ENCODE measurements around the gene FBXO48. TPM values are rescaled to one million over a fixed set of nuclear protein-coding genes. Genes with fewer than 3 reads are reported as not detected.

The FBXO48 gene
- total and polyA plus RNA-seq, 10 of the 15 experiments (the other 5 are each of a cell fraction or from before 2014, with no cell fraction given) = 0.56 to 2.3 (median 1.2) TPM

DNA sequence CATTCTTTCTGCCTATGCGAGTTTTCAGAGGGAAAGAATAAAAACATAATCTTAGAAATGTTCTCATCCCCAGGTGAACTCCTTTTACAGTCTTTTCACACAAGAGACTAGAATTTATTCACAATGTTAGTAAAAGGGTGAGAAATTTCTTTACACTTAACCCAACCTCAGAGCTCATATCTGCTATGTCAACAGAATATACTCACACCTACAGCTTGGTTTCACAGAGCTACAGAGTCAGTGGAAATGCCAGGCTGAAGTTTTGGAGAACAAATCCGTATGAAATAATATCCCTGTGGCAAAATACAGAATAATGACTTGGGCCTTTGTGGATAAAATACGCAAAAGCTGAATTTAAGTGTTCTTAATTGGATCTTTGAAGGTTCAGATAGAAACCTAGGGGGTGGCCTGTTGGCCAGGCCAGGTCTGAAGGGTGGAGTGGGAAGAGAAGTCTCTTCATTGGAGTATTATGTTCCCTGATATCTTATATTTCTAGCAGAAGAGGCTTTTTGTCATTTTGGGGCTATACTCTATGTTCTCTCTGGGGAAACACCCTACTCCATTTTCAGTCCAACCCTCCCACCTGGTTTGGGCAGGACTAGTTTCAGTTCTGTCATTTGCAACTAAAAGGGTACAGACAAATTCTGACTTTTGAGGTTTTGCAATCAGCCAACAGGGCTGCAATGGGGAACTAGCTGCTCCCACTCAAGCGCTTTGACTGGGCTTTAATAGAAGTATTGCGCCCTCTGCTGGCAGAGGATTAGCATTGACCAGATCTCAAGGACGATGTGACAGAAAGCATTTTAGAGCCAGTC, 25.7 kb downstream of the FBXO48 start (continued):
- TF ChIP-seq, protein P1, sequence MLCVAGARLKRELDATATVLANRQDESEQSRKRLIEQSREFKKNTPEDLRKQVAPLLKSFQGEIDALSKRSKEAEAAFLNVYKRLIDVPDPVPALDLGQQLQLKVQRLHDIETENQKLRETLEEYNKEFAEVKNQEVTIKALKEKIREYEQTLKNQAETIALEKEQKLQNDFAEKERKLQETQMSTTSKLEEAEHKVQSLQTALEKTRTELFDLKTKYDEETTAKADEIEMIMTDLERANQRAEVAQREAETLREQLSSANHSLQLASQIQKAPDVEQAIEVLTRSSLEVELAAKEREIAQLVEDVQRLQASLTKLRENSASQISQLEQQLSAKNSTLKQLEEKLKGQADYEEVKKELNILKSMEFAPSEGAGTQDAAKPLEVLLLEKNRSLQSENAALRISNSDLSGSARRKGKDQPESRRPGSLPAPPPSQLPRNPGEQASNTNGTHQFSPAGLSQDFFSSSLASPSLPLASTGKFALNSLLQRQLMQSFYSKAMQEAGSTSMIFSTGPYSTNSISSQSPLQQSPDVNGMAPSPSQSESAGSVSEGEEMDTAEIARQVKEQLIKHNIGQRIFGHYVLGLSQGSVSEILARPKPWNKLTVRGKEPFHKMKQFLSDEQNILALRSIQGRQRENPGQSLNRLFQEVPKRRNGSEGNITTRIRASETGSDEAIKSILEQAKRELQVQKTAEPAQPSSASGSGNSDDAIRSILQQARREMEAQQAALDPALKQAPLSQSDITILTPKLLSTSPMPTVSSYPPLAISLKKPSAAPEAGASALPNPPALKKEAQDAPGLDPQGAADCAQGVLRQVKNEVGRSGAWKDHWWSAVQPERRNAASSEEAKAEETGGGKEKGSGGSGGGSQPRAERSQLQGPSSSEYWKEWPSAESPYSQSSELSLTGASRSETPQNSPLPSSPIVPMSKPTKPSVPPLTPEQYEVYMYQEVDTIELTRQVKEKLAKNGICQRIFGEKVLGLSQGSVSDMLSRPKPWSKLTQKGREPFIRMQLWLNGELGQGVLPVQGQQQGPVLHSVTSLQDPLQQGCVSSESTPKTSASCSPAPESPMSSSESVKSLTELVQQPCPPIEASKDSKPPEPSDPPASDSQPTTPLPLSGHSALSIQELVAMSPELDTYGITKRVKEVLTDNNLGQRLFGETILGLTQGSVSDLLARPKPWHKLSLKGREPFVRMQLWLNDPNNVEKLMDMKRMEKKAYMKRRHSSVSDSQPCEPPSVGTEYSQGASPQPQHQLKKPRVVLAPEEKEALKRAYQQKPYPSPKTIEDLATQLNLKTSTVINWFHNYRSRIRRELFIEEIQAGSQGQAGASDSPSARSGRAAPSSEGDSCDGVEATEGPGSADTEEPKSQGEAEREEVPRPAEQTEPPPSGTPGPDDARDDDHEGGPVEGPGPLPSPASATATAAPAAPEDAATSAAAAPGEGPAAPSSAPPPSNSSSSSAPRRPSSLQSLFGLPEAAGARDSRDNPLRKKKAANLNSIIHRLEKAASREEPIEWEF (IDR thresholded peaks at IDR 0.05; ENCODE audit: insufficient replicate concordance, low read depth, low read length) = peak; percentile 53
- TF ChIP-seq, protein P2, sequence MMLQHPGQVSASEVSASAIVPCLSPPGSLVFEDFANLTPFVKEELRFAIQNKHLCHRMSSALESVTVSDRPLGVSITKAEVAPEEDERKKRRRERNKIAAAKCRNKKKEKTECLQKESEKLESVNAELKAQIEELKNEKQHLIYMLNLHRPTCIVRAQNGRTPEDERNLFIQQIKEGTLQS (IDR thresholded peaks at IDR 0.05; ENCODE audit: borderline replicate concordance, extremely low read depth, low read depth, low read length) = no peak
- TF ChIP-seq TCF7 (IDR thresholded peaks at IDR 0.05; ENCODE audit: borderline replicate concordance) (peak; percentile 68; the same call in 1 of the 2 replicates), KDM1A (IDR thresholded peaks at IDR 0.05; ENCODE audit: borderline replicate concordance) (no peak), BMI1 (IDR thresholded peaks at IDR 0.05; ENCODE audit: borderline replicate concordance) (peak; percentile 37; the same call in 1 of the 2 replicates), ATF7 (IDR thresholded peaks at IDR 0.05; ENCODE audit: low read depth) (peak; percentile 83), CREB1 (IDR thresholded peaks at IDR 0.05; ENCODE audit: low read depth) (peak; percentile 71), CEBPB (IDR thresholded peaks at IDR 0.05; ENCODE audit: borderline replicate concordance in 1 of 2, low read depth in 2 of 2, low read length in 2 of 2) (peak in 1 of 2 experiments; percentile 73; a peak in 2 of 4 replicates), FOS (IDR thresholded peaks at IDR 0.05; ENCODE audit: borderline replicate concordance, extremely low read depth, insufficient read length) (no peak), ZZZ3 (IDR thresholded peaks at IDR 0.05; ENCODE audit: control insufficient read depth, insufficient read length, low read depth) (no peak)
- TF ChIP-seq, protein P3, sequence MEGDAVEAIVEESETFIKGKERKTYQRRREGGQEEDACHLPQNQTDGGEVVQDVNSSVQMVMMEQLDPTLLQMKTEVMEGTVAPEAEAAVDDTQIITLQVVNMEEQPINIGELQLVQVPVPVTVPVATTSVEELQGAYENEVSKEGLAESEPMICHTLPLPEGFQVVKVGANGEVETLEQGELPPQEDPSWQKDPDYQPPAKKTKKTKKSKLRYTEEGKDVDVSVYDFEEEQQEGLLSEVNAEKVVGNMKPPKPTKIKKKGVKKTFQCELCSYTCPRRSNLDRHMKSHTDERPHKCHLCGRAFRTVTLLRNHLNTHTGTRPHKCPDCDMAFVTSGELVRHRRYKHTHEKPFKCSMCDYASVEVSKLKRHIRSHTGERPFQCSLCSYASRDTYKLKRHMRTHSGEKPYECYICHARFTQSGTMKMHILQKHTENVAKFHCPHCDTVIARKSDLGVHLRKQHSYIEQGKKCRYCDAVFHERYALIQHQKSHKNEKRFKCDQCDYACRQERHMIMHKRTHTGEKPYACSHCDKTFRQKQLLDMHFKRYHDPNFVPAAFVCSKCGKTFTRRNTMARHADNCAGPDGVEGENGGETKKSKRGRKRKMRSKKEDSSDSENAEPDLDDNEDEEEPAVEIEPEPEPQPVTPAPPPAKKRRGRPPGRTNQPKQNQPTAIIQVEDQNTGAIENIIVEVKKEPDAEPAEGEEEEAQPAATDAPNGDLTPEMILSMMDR (IDR thresholded peaks at IDR 0.05 in 2 of 3, conservative IDR thresholded peaks at IDR 0.05 in 1 of 3; ENCODE audit: control insufficient read depth in 2 of 3, extremely low read depth in 1 of 3, insufficient read depth in 1 of 3, low read depth in 3 of 3, low read length in 3 of 3) = peak; percentile 76 to 93 (median 89)
- TF ChIP-seq, protein P4, sequence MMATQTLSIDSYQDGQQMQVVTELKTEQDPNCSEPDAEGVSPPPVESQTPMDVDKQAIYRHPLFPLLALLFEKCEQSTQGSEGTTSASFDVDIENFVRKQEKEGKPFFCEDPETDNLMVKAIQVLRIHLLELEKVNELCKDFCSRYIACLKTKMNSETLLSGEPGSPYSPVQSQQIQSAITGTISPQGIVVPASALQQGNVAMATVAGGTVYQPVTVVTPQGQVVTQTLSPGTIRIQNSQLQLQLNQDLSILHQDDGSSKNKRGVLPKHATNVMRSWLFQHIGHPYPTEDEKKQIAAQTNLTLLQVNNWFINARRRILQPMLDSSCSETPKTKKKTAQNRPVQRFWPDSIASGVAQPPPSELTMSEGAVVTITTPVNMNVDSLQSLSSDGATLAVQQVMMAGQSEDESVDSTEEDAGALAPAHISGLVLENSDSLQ (IDR thresholded peaks at IDR 0.05) = peak; percentile 53; the same call in 1 of the 2 replicates
- TF ChIP-seq, protein P5, sequence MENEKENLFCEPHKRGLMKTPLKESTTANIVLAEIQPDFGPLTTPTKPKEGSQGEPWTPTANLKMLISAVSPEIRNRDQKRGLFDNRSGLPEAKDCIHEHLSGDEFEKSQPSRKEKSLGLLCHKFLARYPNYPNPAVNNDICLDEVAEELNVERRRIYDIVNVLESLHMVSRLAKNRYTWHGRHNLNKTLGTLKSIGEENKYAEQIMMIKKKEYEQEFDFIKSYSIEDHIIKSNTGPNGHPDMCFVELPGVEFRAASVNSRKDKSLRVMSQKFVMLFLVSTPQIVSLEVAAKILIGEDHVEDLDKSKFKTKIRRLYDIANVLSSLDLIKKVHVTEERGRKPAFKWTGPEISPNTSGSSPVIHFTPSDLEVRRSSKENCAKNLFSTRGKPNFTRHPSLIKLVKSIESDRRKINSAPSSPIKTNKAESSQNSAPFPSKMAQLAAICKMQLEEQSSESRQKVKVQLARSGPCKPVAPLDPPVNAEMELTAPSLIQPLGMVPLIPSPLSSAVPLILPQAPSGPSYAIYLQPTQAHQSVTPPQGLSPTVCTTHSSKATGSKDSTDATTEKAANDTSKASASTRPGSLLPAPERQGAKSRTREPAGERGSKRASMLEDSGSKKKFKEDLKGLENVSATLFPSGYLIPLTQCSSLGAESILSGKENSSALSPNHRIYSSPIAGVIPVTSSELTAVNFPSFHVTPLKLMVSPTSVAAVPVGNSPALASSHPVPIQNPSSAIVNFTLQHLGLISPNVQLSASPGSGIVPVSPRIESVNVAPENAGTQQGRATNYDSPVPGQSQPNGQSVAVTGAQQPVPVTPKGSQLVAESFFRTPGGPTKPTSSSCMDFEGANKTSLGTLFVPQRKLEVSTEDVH (IDR thresholded peaks at IDR 0.05; ENCODE audit: low read depth, partially characterized antibody) = peak; percentile 45
- TF ChIP-seq, protein P6, sequence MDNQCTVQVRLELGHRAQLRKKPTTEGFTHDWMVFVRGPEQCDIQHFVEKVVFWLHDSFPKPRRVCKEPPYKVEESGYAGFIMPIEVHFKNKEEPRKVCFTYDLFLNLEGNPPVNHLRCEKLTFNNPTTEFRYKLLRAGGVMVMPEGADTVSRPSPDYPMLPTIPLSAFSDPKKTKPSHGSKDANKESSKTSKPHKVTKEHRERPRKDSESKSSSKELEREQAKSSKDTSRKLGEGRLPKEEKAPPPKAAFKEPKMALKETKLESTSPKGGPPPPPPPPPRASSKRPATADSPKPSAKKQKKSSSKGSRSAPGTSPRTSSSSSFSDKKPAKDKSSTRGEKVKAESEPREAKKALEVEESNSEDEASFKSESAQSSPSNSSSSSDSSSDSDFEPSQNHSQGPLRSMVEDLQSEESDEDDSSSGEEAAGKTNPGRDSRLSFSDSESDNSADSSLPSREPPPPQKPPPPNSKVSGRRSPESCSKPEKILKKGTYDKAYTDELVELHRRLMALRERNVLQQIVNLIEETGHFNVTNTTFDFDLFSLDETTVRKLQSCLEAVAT (IDR thresholded peaks at IDR 0.05) = peak; percentile 86
